ENCODE measurements around the gene IRX3. TPM values are rescaled to one million over a fixed set of nuclear protein-coding genes. Genes with fewer than 3 reads are reported as not detected.

Gene IRX3
- 7.9 TPM for polyA plus RNA-seq (2013, experiment 1 of 2)
- 11.8 TPM for polyA plus RNA-seq (2013, experiment 2 of 2)

GRCh38 chr16:54286366-54287130 is at the start of gene IRX3:
TSS of gene IRX3 (minus strand) at chr16:54286787. CDS start at chr16:54286050, 737 bp downstream.
- WGBS, 2 experiments (ENCODE audit: insufficient coverage in 2 of 2): 0% methylated on average over 23 to 28 of the region's 67 CpGs
- peak within 1 kb of the TSS; percentile 56 for H3K4me3 ChIP-seq (ENCODE audit: extremely low read depth, insufficient read depth, low read length, poor library complexity, severe bottlenecking)
- H3K9me3 ChIP-seq (ENCODE audit: control insufficient read depth, low read length): no peaks in the 10 kb centered on the region
- H3K27ac ChIP-seq (ENCODE audit: low read depth, low read length, severe bottlenecking): peak within 1 kb of the TSS; percentile 83
- peaks cover 5% of the 10 kb centered on the region for H3K4me1 ChIP-seq (ENCODE audit: control insufficient read depth, insufficient read depth, low read length, poor library complexity, severe bottlenecking)
- H3K36me3 ChIP-seq (ENCODE audit: control insufficient read depth, insufficient read depth, low read length): no peaks in the 10 kb centered on the region

- H3K9me3 ChIP-seq (ENCODE audit: control insufficient read depth, low read length): no peaks in the 10 kb centered on the region
- 94% methylated on average over 2 of the region's 3 CpGs; no CpG with 5 or more reads in 1 of the 2 experiments for WGBS, 2 experiments (ENCODE audit: insufficient coverage in 2 of 2)
- H3K36me3 ChIP-seq (ENCODE audit: control insufficient read depth, insufficient read depth, low read length): no peaks in the 10 kb centered on the region
- H3K4me3 ChIP-seq (ENCODE audit: extremely low read depth, insufficient read depth, low read length, poor library complexity, severe bottlenecking): no peak overlapping the region
- no peak overlapping the region for H3K27ac ChIP-seq (ENCODE audit: low read depth, low read length, severe bottlenecking)
- H3K4me1 ChIP-seq (ENCODE audit: control insufficient read depth, insufficient read depth, low read length, poor library complexity, severe bottlenecking): peaks cover 2% of the 10 kb centered on the region
Observed at GRCh38 chr16:54335230-54335629, 48.6 kb upstream of the IRX3 start.

DNA sequence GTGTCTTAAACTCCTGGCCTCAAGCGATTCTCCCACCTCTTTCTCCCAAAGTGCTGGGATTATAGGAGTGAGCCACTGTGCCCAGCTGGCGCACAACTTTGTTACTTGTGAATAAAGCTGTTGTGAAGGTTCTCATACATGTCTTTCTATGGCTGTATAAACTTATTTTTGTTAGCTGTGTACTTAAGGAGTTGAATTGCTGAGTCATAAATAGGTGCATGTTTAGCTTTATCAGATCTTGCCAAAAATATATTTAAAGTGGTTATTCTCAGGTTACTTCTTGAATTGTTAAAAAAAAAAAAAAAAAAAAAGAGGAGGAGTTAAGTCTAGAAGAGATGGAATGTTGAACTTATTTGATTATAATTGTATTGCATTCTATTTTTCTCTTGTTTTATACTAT is 47.6 kb upstream of the IRX3 start:
- WGBS, 2 experiments (ENCODE audit: insufficient coverage in 2 of 2): 83 to 86% methylated on average over 1 to 2 of the region's 2 CpGs
- no peak overlapping the region for H3K4me3 ChIP-seq (ENCODE audit: extremely low read depth, insufficient read depth, low read length, poor library complexity, severe bottlenecking)
- no peak overlapping the region for H3K27ac ChIP-seq (ENCODE audit: low read depth, low read length, severe bottlenecking)
- H3K4me1 ChIP-seq (ENCODE audit: control insufficient read depth, insufficient read depth, low read length, poor library complexity, severe bottlenecking): peaks cover 2% of the 10 kb centered on the region
- H3K9me3 ChIP-seq (ENCODE audit: control insufficient read depth, low read length): no peaks in the 10 kb centered on the region
- H3K36me3 ChIP-seq (ENCODE audit: control insufficient read depth, insufficient read depth, low read length): no peaks in the 10 kb centered on the region

DNA sequence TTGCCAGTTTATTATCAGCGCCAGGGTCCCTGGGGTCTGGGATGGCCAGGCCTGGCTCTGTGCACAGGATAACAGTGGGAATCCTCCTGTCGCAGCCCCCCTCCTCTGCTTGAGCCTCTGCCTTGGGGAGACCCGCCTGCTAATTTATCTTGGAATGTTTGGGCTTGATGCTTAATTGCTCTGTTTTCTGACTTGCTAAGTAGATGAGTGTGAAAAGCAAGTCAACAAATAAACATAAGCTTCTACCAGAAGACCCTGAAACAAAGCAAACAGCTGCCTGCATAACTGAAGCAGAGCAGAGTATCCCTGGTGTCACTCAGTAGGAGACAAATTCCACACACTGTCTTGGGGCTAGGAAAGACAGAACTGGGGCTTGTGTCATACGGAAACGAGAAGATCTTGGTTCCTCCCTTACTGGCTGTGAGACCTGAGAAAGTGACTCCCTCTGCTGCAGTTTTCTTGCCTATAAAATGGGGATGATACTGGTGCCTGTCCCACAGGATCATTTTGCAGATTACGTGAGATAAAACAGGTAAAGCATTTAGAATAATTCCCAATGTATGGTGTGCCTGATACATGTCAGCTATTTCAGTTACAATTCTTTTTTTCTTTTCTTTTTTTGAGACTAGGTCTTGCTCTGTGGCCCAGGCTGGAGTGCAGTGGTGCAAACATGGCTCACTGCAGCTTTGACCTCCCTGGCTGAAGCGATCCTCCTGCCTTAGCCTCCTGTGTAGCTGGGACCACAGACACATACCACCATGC is 44.8 kb upstream of the IRX3 start:
- Histone ChIP-seq H3K36me3 (ENCODE audit: control insufficient read depth, insufficient read depth, low read length) (no peaks in the 10 kb centered on the region), H3K4me3 (ENCODE audit: extremely low read depth, insufficient read depth, low read length, poor library complexity, severe bottlenecking) (no peak overlapping the region), H3K27ac (ENCODE audit: low read depth, low read length, severe bottlenecking) (no peak overlapping the region), H3K9me3 (ENCODE audit: control insufficient read depth, low read length) (no peaks in the 10 kb centered on the region), H3K4me1 (ENCODE audit: control insufficient read depth, insufficient read depth, low read length, poor library complexity, severe bottlenecking) (peaks cover 2% of the 10 kb centered on the region)
- 19 to 23% methylated on average over 5 of the region's 7 CpGs for WGBS, 2 experiments (ENCODE audit: insufficient coverage in 2 of 2)

- Histone ChIP-seq H3K36me3 (ENCODE audit: control insufficient read depth, insufficient read depth, low read length) (no peaks in the 10 kb centered on the region), H3K4me3 (ENCODE audit: extremely low read depth, insufficient read depth, low read length, poor library complexity, severe bottlenecking) (no peak overlapping the region), H3K9me3 (ENCODE audit: control insufficient read depth, low read length) (no peaks in the 10 kb centered on the region), H3K27ac (ENCODE audit: low read depth, low read length, severe bottlenecking) (no peak overlapping the region), H3K4me1 (ENCODE audit: control insufficient read depth, insufficient read depth, low read length, poor library complexity, severe bottlenecking) (peaks cover 2% of the 10 kb centered on the region)
- WGBS, 2 experiments (ENCODE audit: insufficient coverage in 2 of 2): 87 to 90% methylated on average over 2 to 5 of the region's 5 CpGs
Observed at GRCh38 chr16:54327609-54328008, 41.0 kb upstream of the IRX3 start.

DNA sequence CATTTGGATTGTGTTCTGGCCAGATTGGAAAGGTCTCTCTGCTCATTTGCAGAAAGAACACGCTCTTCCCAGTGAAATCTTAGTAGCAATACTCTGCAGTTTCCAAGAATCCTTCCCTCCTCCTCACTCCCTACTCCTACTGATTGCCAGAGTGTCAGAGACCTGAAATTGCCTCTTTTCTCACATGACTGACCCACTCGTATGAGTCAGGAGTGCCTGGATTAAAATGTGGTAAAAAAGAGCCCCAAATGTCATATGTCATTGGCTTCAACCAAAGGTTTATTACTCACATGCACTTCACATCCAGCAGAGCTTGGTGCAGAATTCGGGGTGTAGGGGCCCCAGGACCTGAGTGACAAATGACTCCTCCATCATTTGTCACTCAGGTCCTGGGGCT is 39.7 kb upstream of the IRX3 start:
- Histone ChIP-seq H3K27ac (ENCODE audit: low read depth, low read length, severe bottlenecking) (no peak overlapping the region), H3K4me3 (ENCODE audit: extremely low read depth, insufficient read depth, low read length, poor library complexity, severe bottlenecking) (no peak overlapping the region), H3K4me1 (ENCODE audit: control insufficient read depth, insufficient read depth, low read length, poor library complexity, severe bottlenecking) (peaks cover 2% of the 10 kb centered on the region), H3K36me3 (ENCODE audit: control insufficient read depth, insufficient read depth, low read length) (no peaks in the 10 kb centered on the region), H3K9me3 (ENCODE audit: control insufficient read depth, low read length) (no peaks in the 10 kb centered on the region)
- WGBS, 2 experiments (ENCODE audit: insufficient coverage in 2 of 2): 90 to 94% methylated on average over 2 of the region's 3 CpGs

GRCh38 chr16:54325616-54326265 is 39.2 kb upstream of the IRX3 start:
- Histone ChIP-seq H3K27ac (ENCODE audit: low read depth, low read length, severe bottlenecking) (no peak overlapping the region), H3K36me3 (ENCODE audit: control insufficient read depth, insufficient read depth, low read length) (no peaks in the 10 kb centered on the region), H3K9me3 (ENCODE audit: control insufficient read depth, low read length) (no peaks in the 10 kb centered on the region), H3K4me1 (ENCODE audit: control insufficient read depth, insufficient read depth, low read length, poor library complexity, severe bottlenecking) (no peaks in the 10 kb centered on the region), H3K4me3 (ENCODE audit: extremely low read depth, insufficient read depth, low read length, poor library complexity, severe bottlenecking) (no peak overlapping the region)
- 84 to 95% methylated on average over 3 of the region's 5 CpGs for WGBS, 2 experiments (ENCODE audit: insufficient coverage in 2 of 2)

GRCh38 chr16:54324716-54325115 is 38.1 kb upstream of the IRX3 start:
- H3K4me1 ChIP-seq (ENCODE audit: control insufficient read depth, insufficient read depth, low read length, poor library complexity, severe bottlenecking): no peaks in the 10 kb centered on the region
- H3K4me3 ChIP-seq (ENCODE audit: extremely low read depth, insufficient read depth, low read length, poor library complexity, severe bottlenecking): no peak overlapping the region
- no peaks in the 10 kb centered on the region for H3K9me3 ChIP-seq (ENCODE audit: control insufficient read depth, low read length)
- H3K36me3 ChIP-seq (ENCODE audit: control insufficient read depth, insufficient read depth, low read length): no peaks in the 10 kb centered on the region
- 100% methylated on average over 2 of the region's 2 CpGs for WGBS, 2 experiments (ENCODE audit: insufficient coverage in 2 of 2)
- H3K27ac ChIP-seq (ENCODE audit: low read depth, low read length, severe bottlenecking): no peak overlapping the region

DNA sequence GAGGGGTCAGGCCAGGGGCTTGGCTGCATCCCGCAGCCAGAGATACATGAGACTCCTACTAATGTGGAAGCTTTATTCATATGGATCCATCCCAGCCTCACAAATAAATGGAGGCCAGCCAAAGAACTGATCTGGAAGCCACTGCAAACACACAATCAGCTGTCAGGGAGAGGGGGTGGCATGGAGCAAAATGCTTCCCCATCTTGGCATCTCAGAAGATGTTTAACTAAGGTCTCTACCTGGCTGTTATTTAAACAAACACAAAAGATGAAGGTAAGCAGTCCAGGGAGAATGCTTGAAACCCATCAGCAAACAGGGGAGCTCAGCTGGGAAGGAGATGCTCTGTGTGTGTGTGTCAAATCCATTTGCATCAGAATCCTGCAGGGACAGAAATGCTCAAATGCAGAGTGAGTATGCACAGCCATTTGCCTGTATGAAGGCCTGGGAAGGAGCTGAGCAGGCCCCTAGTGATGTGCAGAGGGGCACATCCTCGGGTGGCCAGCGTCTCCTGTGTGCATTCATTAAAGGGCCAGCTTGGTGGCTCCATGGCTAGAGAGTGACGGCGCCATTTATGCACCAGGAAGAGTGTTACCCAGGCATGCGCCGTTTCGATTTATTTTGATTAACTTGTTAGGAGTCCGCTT is 34.2 kb upstream of the IRX3 start:
- no peaks in the 10 kb centered on the region for H3K4me1 ChIP-seq (ENCODE audit: control insufficient read depth, insufficient read depth, low read length, poor library complexity, severe bottlenecking)
- H3K27ac ChIP-seq (ENCODE audit: low read depth, low read length, severe bottlenecking): no peak overlapping the region
- H3K4me3 ChIP-seq (ENCODE audit: extremely low read depth, insufficient read depth, low read length, poor library complexity, severe bottlenecking): no peak overlapping the region
- 71 to 77% methylated on average over 7 to 8 of the region's 9 CpGs for WGBS, 2 experiments (ENCODE audit: insufficient coverage in 2 of 2)
- no peaks in the 10 kb centered on the region for H3K9me3 ChIP-seq (ENCODE audit: control insufficient read depth, low read length)
- no peaks in the 10 kb centered on the region for H3K36me3 ChIP-seq (ENCODE audit: control insufficient read depth, insufficient read depth, low read length)

- WGBS, 2 experiments (ENCODE audit: insufficient coverage in 2 of 2): 100% methylated on average over 1 of the region's 1 CpG; no CpG with 5 or more reads in 1 of the 2 experiments
Observed at GRCh38 chr16:54318941-54319340, 32.4 kb upstream of the IRX3 start.

More at GRCh38 chr16:54318941-54319340, 32.4 kb upstream of the IRX3 start:
- no peak overlapping the region for H3K4me3 ChIP-seq (ENCODE audit: extremely low read depth, insufficient read depth, low read length, poor library complexity, severe bottlenecking)
- no peaks in the 10 kb centered on the region for H3K4me1 ChIP-seq (ENCODE audit: control insufficient read depth, insufficient read depth, low read length, poor library complexity, severe bottlenecking)
- H3K9me3 ChIP-seq (ENCODE audit: control insufficient read depth, low read length): no peaks in the 10 kb centered on the region
- no peak overlapping the region for H3K27ac ChIP-seq (ENCODE audit: low read depth, low read length, severe bottlenecking)
- H3K36me3 ChIP-seq (ENCODE audit: control insufficient read depth, insufficient read depth, low read length): no peaks in the 10 kb centered on the region

All from mesodermal cell (in vitro differentiated cells).